H1 (cell line): ENCODE data around the gene ITPKC. TPM values are rescaled to one million over a fixed set of nuclear protein-coding genes. Genes with fewer than 3 reads are reported as not detected.

Source experiments
- CTCF ChIA-PET: fragments of 300-600 bp; sonication (Branson Sonifier 250); formaldehyde crosslinking; loops from one replicate; lab custom pipeline; 2021; ENCODE audit not compliant: partially characterized antibody; lab: Charles Lee
- POLR2A ChIA-PET: fragments of 300-600 bp; sonication (Branson Sonifier 250); formaldehyde crosslinking; loops from one replicate; lab custom pipeline; 2021; ENCODE audit warnings: inconsistent platforms; ENCODE audit not compliant: partially characterized antibody; lab: Charles Lee
- DNase-seq, 2 experiments: peaks; one replicate each; pipeline versions ENCODE4 v3.0.0 to v3.0.0-alpha.2; 2010 to 2022; ENCODE audit warnings: low spot score in 2 of 2, low read depth in 1 of 2, mixed read lengths in 1 of 2
- FAIRE-seq: peaks from 2 replicates; lab custom pipeline; 2011; peaks lifted over from hg19 to GRCh38; lab: Jason Lieb, UNC
- H2AFZ ChIP-seq: 2 replicates; pipeline ENCODE4 v1.8.1; 2012; ENCODE audit warnings: low read length, inconsistent platforms
- H2AK5ac ChIP-seq: 2 replicates; pipeline ENCODE4 v1.6.1; 2013; ENCODE audit warnings: low read depth, low read length
- H2BK120ac ChIP-seq: replicated peaks from 2 replicates; pipeline ENCODE3; 2013; ENCODE audit warnings: low read depth, low read length, inconsistent platforms
- H2BK12ac ChIP-seq: 2 replicates; pipeline ENCODE4 v1.6.1; 2013; ENCODE audit warnings: low read depth, low read length
- H2BK15ac ChIP-seq: 2 replicates; pipeline ENCODE4 v1.6.1; 2013; ENCODE audit warnings: low read length
- H2BK20ac ChIP-seq: 2 replicates; pipeline ENCODE4 v1.6.1; 2013; ENCODE audit warnings: low read length
- H2BK5ac ChIP-seq: 2 replicates; pipeline ENCODE4 v1.6.1; 2013; ENCODE audit warnings: low read depth, low read length
- H3K14ac ChIP-seq: 2 replicates; pipeline ENCODE4 v1.6.1; 2013; ENCODE audit warnings: inconsistent platforms; ENCODE audit not compliant: insufficient read length
- H3K18ac ChIP-seq: 2 replicates; pipeline ENCODE4 v1.6.1; 2013; ENCODE audit warnings: low read length; ENCODE audit errors: extremely low read depth
- H3K23ac ChIP-seq: 2 replicates; pipeline ENCODE4 v1.6.1; 2013; ENCODE audit warnings: inconsistent platforms; ENCODE audit not compliant: insufficient read length
- H3K23me2 ChIP-seq: 2 replicates; pipeline ENCODE4 v1.6.1; 2013; ENCODE audit warnings: low read depth, low read length
- H3K27ac ChIP-seq: 2 replicates; pipeline ENCODE4 v1.6.1; 2011; ENCODE audit warnings: low read depth, low read length, inconsistent platforms
- H3K27me3 ChIP-seq, 4 experiments: replicated peaks in 1 of 4; 1 replicate in 1 of 4; 2 replicates in 3 of 4; pipeline versions ENCODE4 v1.6.1 to v1.8.1; 2011 to 2013; ENCODE audit warnings: low read length in 3 of 4, mild to moderate bottlenecking in 3 of 4, inconsistent platforms in 2 of 4, mixed read lengths in 2 of 4, moderate library complexity in 1 of 4; ENCODE audit not compliant: control insufficient read depth in 3 of 4, insufficient read depth in 3 of 4; ENCODE audit errors: extremely low read depth in 1 of 4
- H3K36me3 ChIP-seq, 4 experiments: 2 replicates each; pipeline versions ENCODE4 v1.6.1 to v1.8.1; 2011 to 2013; ENCODE audit warnings: mild to moderate bottlenecking in 4 of 4, low read length in 3 of 4, moderate library complexity in 2 of 4, control low read depth in 1 of 4, inconsistent platforms in 1 of 4; ENCODE audit not compliant: insufficient read depth in 4 of 4, control insufficient read depth in 2 of 4
- H3K4ac ChIP-seq: replicated peaks from 2 replicates; pipeline ENCODE3; 2013; ENCODE audit warnings: low read length, low read depth, mixed read lengths, inconsistent platforms; ENCODE audit not compliant: insufficient read length
- H3K4me1 ChIP-seq, 4 experiments: replicated peaks in 1 of 4; 1 replicate in 1 of 4; 2 replicates in 3 of 4; pipeline versions ENCODE4 v1.6.1 to v1.8.1; 2011 to 2013; ENCODE audit warnings: low read length in 3 of 4, inconsistent platforms in 2 of 4, mixed read lengths in 1 of 4; ENCODE audit not compliant: insufficient read depth in 4 of 4, control insufficient read depth in 3 of 4
- H3K4me2 ChIP-seq, 2 experiments: 2 replicates each; pipeline versions ENCODE4 v1.6.1 to v1.8.1; 2011 to 2013; ENCODE audit warnings: low read depth in 2 of 2, low read length in 2 of 2, control low read depth in 1 of 2, inconsistent platforms in 1 of 2, mild to moderate bottlenecking in 1 of 2; ENCODE audit not compliant: insufficient read depth in 1 of 2
- H3K4me3 ChIP-seq, 4 experiments: fragments of 200-600, 300-600 bp in 1 of 4; sonication (generic), shearing (Covaris generic), sonication (Bioruptor Twin) in 1 of 4; 2 replicates each; pipeline versions ENCODE4 v1.5.1 to v1.8.1; 2011 to 2016; ENCODE audit warnings: low read length in 4 of 4, low read depth in 3 of 4, control low read depth in 2 of 4, inconsistent platforms in 2 of 4, mild to moderate bottlenecking in 2 of 4, mixed read lengths in 1 of 4, moderate library complexity in 1 of 4; ENCODE audit not compliant: insufficient read depth in 2 of 4; ENCODE audit errors: extremely low read depth in 1 of 4
- H3K56ac ChIP-seq: replicated peaks from 2 replicates; pipeline ENCODE3; 2013; ENCODE audit warnings: low read depth, mild to moderate bottlenecking, mixed read lengths, low read length, inconsistent platforms; ENCODE audit not compliant: insufficient read length
- H3K79me1 ChIP-seq: 2 replicates; pipeline ENCODE4 v1.6.1; 2013; ENCODE audit warnings: low read depth, low read length, control low read depth
- H3K79me2 ChIP-seq, 2 experiments: 2 replicates each; pipeline versions ENCODE4 v1.6.1 to v1.8.1; 2012 to 2013; ENCODE audit warnings: low read length in 2 of 2, mild to moderate bottlenecking in 2 of 2, inconsistent platforms in 1 of 2; ENCODE audit not compliant: insufficient read depth in 2 of 2, control insufficient read depth in 1 of 2
- H3K9ac ChIP-seq, 4 experiments: replicated peaks in 1 of 4; 1 replicate in 1 of 4; 2 replicates in 3 of 4; pipeline versions ENCODE4 v1.6.1 to v1.8.1; 2011 to 2013; ENCODE audit warnings: low read depth in 3 of 4, low read length in 3 of 4, control low read depth in 2 of 4, mild to moderate bottlenecking in 2 of 4, moderate library complexity in 2 of 4, inconsistent platforms in 1 of 4; ENCODE audit errors: extremely low read depth in 1 of 4
- H3K9me3 ChIP-seq, 2 experiments: 2 replicates each; pipeline versions ENCODE4 v1.6.1 to v1.8.1; 2012 to 2013; ENCODE audit warnings: mild to moderate bottlenecking in 2 of 2, moderate library complexity in 2 of 2, control low read depth in 1 of 2, inconsistent platforms in 1 of 2, low read depth in 1 of 2, low read length in 1 of 2, mixed read lengths in 1 of 2; ENCODE audit not compliant: insufficient read depth in 2 of 2
- H4K20me1 ChIP-seq, 2 experiments: replicated peaks in 1 of 2; 2 replicates each; pipeline versions ENCODE3 to v1.8.1; 2011 to 2013; ENCODE audit warnings: inconsistent platforms in 2 of 2, low read length in 2 of 2, mild to moderate bottlenecking in 1 of 2; ENCODE audit not compliant: insufficient read depth in 2 of 2, control insufficient read depth in 1 of 2
- H4K5ac ChIP-seq: 2 replicates; pipeline ENCODE4 v1.6.1; 2013; ENCODE audit warnings: low read length, low read depth, mixed read lengths, inconsistent platforms; ENCODE audit not compliant: insufficient read length
- H4K8ac ChIP-seq: 2 replicates; pipeline ENCODE4 v1.8.0; 2013; ENCODE audit warnings: mild to moderate bottlenecking, moderate library complexity, low read length, inconsistent platforms; ENCODE audit not compliant: insufficient read depth; ENCODE audit errors: extremely low read depth
- H4K91ac ChIP-seq: replicated peaks from 2 replicates; pipeline ENCODE3; 2013; ENCODE audit warnings: low read length, mixed read lengths, inconsistent platforms; ENCODE audit not compliant: insufficient read length
- BRCA1 ChIP-seq: IDR thresholded peaks from 2 replicates; pipeline ENCODE4 v1.6.1; 2012; ENCODE audit warnings: low read depth, low read length, improper control_type of control experiment
- GABPA ChIP-seq: IDR thresholded peaks from 2 replicates; pipeline ENCODE4 v1.6.1; 2011; ENCODE audit warnings: mild to moderate bottlenecking, low read length, moderate library complexity, borderline replicate concordance; ENCODE audit not compliant: insufficient read depth
- KDM1A ChIP-seq: fragments of 200-600, 300-600 bp; sonication (generic); IDR thresholded peaks from 2 replicates; pipeline ENCODE4 v1.7.1; 2016; ENCODE audit warnings: mild to moderate bottlenecking, low read length, borderline replicate concordance
- MAX ChIP-seq: IDR thresholded peaks from 2 replicates; pipeline ENCODE4 v1.6.1; 2012; ENCODE audit warnings: inconsistent platforms
- PHF8 ChIP-seq: fragments of 200-600 bp; sonication (generic); conservative IDR thresholded peaks from 2 replicates; pipeline ENCODE4 v1.7.1; 2012; ENCODE audit warnings: low read depth, mild to moderate bottlenecking, inconsistent platforms, low read length, moderate library complexity
- POU5F1 ChIP-seq: IDR thresholded peaks from 2 replicates; pipeline ENCODE4 v1.6.1; 2011; ENCODE audit warnings: low read depth, mild to moderate bottlenecking, low read length, moderate library complexity
- RAD21 ChIP-seq, 2 experiments: IDR thresholded peaks in 1 of 2; conservative IDR thresholded peaks in 1 of 2; 2 replicates each; pipeline ENCODE4 v1.6.1; 2011; ENCODE audit warnings: low read depth in 2 of 2, low read length in 2 of 2, improper control_type of control experiment in 1 of 2, inconsistent platforms in 1 of 2, mild to moderate bottlenecking in 1 of 2, moderate library complexity in 1 of 2
- RBBP5 ChIP-seq: IDR thresholded peaks from 2 replicates; pipeline ENCODE4 v1.7.1; 2012; ENCODE audit warnings: low read depth, mild to moderate bottlenecking, inconsistent platforms, low read length, moderate library complexity, borderline replicate concordance
- RFX5 ChIP-seq: IDR thresholded peaks from 2 replicates; pipeline ENCODE4 v1.6.1; 2011; ENCODE audit warnings: low read depth, low read length, improper control_type of control experiment, borderline replicate concordance
- SAP30 ChIP-seq: fragments of 300-600 bp; sonication (generic); IDR thresholded peaks from 2 replicates; pipeline ENCODE4 v1.7.1; 2012; ENCODE audit warnings: low read length, moderate library complexity, mild to moderate bottlenecking, inconsistent platforms; ENCODE audit not compliant: insufficient read depth, insufficient replicate concordance
- SP4 ChIP-seq: IDR thresholded peaks from 2 replicates; pipeline ENCODE4 v1.6.1; 2012; ENCODE audit warnings: low read length, inconsistent platforms
- SUZ12 ChIP-seq: fragments of 200-600 bp; sonication (generic); IDR thresholded peaks from 2 replicates; pipeline ENCODE4 v1.6.1; 2012; ENCODE audit warnings: mild to moderate bottlenecking, inconsistent platforms, low read length, moderate library complexity, mixed read lengths
- TBP ChIP-seq: IDR thresholded peaks from 2 replicates; pipeline ENCODE4 v1.6.1; 2011; ENCODE audit warnings: low read depth, low read length, improper control_type of control experiment
- YY1 ChIP-seq: IDR thresholded peaks from 2 replicates; pipeline ENCODE4 v1.6.1; 2011; ENCODE audit warnings: low read depth, mild to moderate bottlenecking, low read length
- WGBS, 2 experiments: shearing (Covaris generic) in 1 of 2; methylation state at CpG; one replicate each; pipeline versions ENCODE4 v1.1.6 to v1.1.7; 2013 to 2015; ENCODE audit warnings: low lambda C conversion rate in 2 of 2, mixed read lengths in 2 of 2, inconsistent platforms in 1 of 2, low coverage in 1 of 2, missing lambda C conversion rate in 1 of 2; ENCODE audit not compliant: insufficient replicate concordance in 2 of 2, insufficient coverage in 1 of 2, insufficient read length in 1 of 2; ENCODE audit errors: extremely low coverage in 1 of 2, missing lambda C conversion rate in 1 of 2; 5-methylcytosine and 5-hydroxymethylcytosine counted together
- polyA plus RNA-seq, 7 experiments: library from polyadenylated mRNA; depleted of rRNA in 3 of 7; stranded (reverse) in 5 of 7; unstranded in 2 of 7; fragments of >200 nt in 5 of 7; fragments of 200-250 nt in 2 of 7; gene quantifications; 1 replicate in 5 of 7; 2 replicates in 1 of 7; 4 replicates in 1 of 7; pipeline versions ENCODE4 v1.2.1 to v1.2.3, GENCODE V29; 2011 to 2013; ENCODE audit warnings: missing spikeins in 2 of 7, mixed read lengths in 2 of 7
- total RNA-seq: library from RNA; stranded (reverse); fragmentation: NEBNext Ultra II Directional; extraction: Animal tissue kit (Norgen Biotek cat#: 25700); gene quantifications from 2 replicates; pipeline ENCODE4 v1.2.1, GENCODE V29; 2021

The ITPKC gene
- total and polyA plus RNA-seq, 2 of the 8 experiments (the other 6 are each of a cell fraction or from before 2014, with no cell fraction given), result 5.2 to 8.9 TPM

- H4K5ac ChIP-seq, result no peak overlapping the region
- no peaks in the 10 kb centered on the region for H3K27me3 ChIP-seq
- H3K9ac ChIP-seq, result no peak overlapping the region
- peaks cover 3% of the 10 kb centered on the region; the same call in 1 of the 2 replicates for H3K79me1 ChIP-seq
- H3K4me3 ChIP-seq, result no peak overlapping the region
- H3K4me1 ChIP-seq, result peaks cover 0 to 13% (median 9%) of the 10 kb centered on the region in 4 experiments; a peak in 6 of 7 replicates
- no peak overlapping the region for H4K8ac ChIP-seq
- no peaks in the 10 kb centered on the region for H3K9me3 ChIP-seq
- H3K23me2 ChIP-seq, result peaks cover under 1% of the 10 kb centered on the region; the same call in 1 of the 2 replicates
- H3K14ac ChIP-seq, result no peak overlapping the region
- no peak overlapping the region for H2AK5ac ChIP-seq
- no peak overlapping the region for H2BK5ac ChIP-seq
- no peak overlapping the region for H2AFZ ChIP-seq
- POLR2A ChIA-PET, result interaction anchor here (1.3 kb wide), 1 partner anchor 15 kb away, joined by 4 read pairs; no protein-coding TSS in a partner anchor
- peaks cover 5 to 21% (median 12%) of the 10 kb centered on the region in 4 experiments; a peak in 6 of 8 replicates for H3K36me3 ChIP-seq
- H3K56ac ChIP-seq, result no peak overlapping the region
- DNase-seq, result no peak
- H4K20me1 ChIP-seq, result peaks cover 0 to 2% of the 10 kb centered on the region in 2 experiments
- H3K23ac ChIP-seq, result no peak overlapping the region
- H2BK12ac ChIP-seq, result no peak overlapping the region
- H3K27ac ChIP-seq, result no peak overlapping the region
- no peak overlapping the region for H2BK15ac ChIP-seq
- no peak overlapping the region for H3K4me2 ChIP-seq
- no peak for FAIRE-seq
- H4K91ac ChIP-seq, result no peak overlapping the region
- H3K18ac ChIP-seq, result no peak overlapping the region
- 89% methylated on average over 5 of the region's 5 CpGs; no CpG with 5 or more reads in 1 of the 2 experiments for WGBS, 2 experiments
- CTCF ChIA-PET, result interaction anchor here (0.7 kb wide), 1 partner anchor 324 kb away, joined by 3 read pairs; no protein-coding TSS in a partner anchor
- no peaks in the 10 kb centered on the region for H3K79me2 ChIP-seq
- H3K4ac ChIP-seq, result no peak overlapping the region
- H2BK20ac ChIP-seq, result no peak overlapping the region
- no peak overlapping the region for H2BK120ac ChIP-seq
- no peak for TF ChIP-seq RBBP5
- TF ChIP-seq MAX, result no peak
- no peak for TF ChIP-seq POU5F1
- TF ChIP-seq SP4, result no peak
- no peak for TF ChIP-seq BRCA1
- no peak for TF ChIP-seq RFX5
- no peak for TF ChIP-seq SAP30
- TF ChIP-seq SUZ12, result no peak
- TF ChIP-seq GABPA, result no peak
- no peak for TF ChIP-seq KDM1A
- TF ChIP-seq RAD21 (IDR thresholded peaks at IDR 0.05 in 1 of 2, conservative IDR thresholded peaks at IDR 0.05 in 1 of 2; ENCODE audit: low read depth in 2 of 2, low read length in 2 of 2), result no peak
- TF ChIP-seq TBP, result no peak
- no peak for TF ChIP-seq PHF8
- no peak for TF ChIP-seq YY1
Observed at GRCh38 chr19:40695881-40696280, 21.0 kb upstream of the ITPKC start.
